ENCODE results near the gene FXYD6. TPM values are rescaled to one million over a fixed set of nuclear protein-coding genes. Genes with fewer than 3 reads are reported as not detected.

FXYD6 gene
- total and polyA plus RNA-seq, 2 donors from 2014 or later = 57.8 to 62.7 TPM

GRCh38 chr11:117855186-117855845, 21.1 kb downstream of the FXYD6 start:
- peaks cover 0 to 2% (median 0%) of the 10 kb centered on the region in 3 donors for H3K36me3 ChIP-seq (ENCODE audit: control insufficient read depth in 2 of 3, insufficient read depth in 3 of 3, low read length in 3 of 3)
- peaks cover 0 to 5% (median 0%) of the 10 kb centered on the region in 3 donors for H3K4me1 ChIP-seq (ENCODE audit: control insufficient read depth in 2 of 3, insufficient read depth in 2 of 3, low read depth in 1 of 3, low read length in 3 of 3)
- DNase-seq (peak in 4 of 5 donors; percentile 17 to 61 (median 46)), FAIRE-seq (no peak)
- TF ChIP-seq CTCF (IDR thresholded peaks at IDR 0.05; ENCODE audit: borderline replicate concordance, extremely low read depth, insufficient read depth) = no peak
- peaks cover 0 to 9% (median 0%) of the 10 kb centered on the region in 3 donors for H3K9me3 ChIP-seq (ENCODE audit: control insufficient read depth in 2 of 3, insufficient read depth in 1 of 3, low read length in 3 of 3)
- intact Hi-C loops (cut with DNase I) = no loop called here
- no peak overlapping the region for H3K4me3 ChIP-seq (ENCODE audit: low read length in 3 of 3)
- no peak overlapping the region for H3K27ac ChIP-seq (ENCODE audit: low read depth in 2 of 2, low read length in 2 of 2)
- H3K9ac ChIP-seq (ENCODE audit: low read length in 3 of 3) = no peak overlapping the region
- no peaks in the 10 kb centered on the region for H3K27me3 ChIP-seq (ENCODE audit: control insufficient read depth, insufficient read depth, low read length)

- Histone ChIP-seq H3K9ac (ENCODE audit: low read length in 3 of 3) (no peak overlapping the region), H3K4me3 (ENCODE audit: low read length in 3 of 3) (no peak overlapping the region), H3K4me1 (ENCODE audit: control insufficient read depth in 2 of 3, insufficient read depth in 2 of 3, low read depth in 1 of 3, low read length in 3 of 3) (no peaks in the 10 kb centered on the region), H3K27ac (ENCODE audit: low read depth in 2 of 2, low read length in 2 of 2) (no peak overlapping the region), H3K9me3 (ENCODE audit: control insufficient read depth in 2 of 3, insufficient read depth in 1 of 3, low read length in 3 of 3) (peaks cover 0 to 9% (median 0%) of the 10 kb centered on the region in 3 donors), H3K36me3 (ENCODE audit: control insufficient read depth in 2 of 3, insufficient read depth in 3 of 3, low read length in 3 of 3) (peaks cover 0 to 2% (median 0%) of the 10 kb centered on the region in 3 donors), H3K27me3 (ENCODE audit: control insufficient read depth, insufficient read depth, low read length) (no peaks in the 10 kb centered on the region)
- no peak for TF ChIP-seq CTCF (IDR thresholded peaks at IDR 0.05; ENCODE audit: borderline replicate concordance, extremely low read depth, insufficient read depth)
- DNase-seq (no peak), FAIRE-seq (no peak)
- intact Hi-C loops (cut with DNase I) = no loop called here
Observed at GRCh38 chr11:117852309-117852708, 24.1 kb downstream of the FXYD6 start.

- no peak overlapping the region for H3K4me3 ChIP-seq (ENCODE audit: low read length in 3 of 3)
- intact Hi-C loops (cut with DNase I) = no loop called here
- peak in 3 of 5 donors; percentile 7 to 43 (median 12) for DNase-seq
Observed at GRCh38 chr11:117851852-117852251, 24.6 kb downstream of the FXYD6 start.

More at GRCh38 chr11:117851852-117852251, 24.6 kb downstream of the FXYD6 start:
- Histone ChIP-seq H3K9me3 (ENCODE audit: control insufficient read depth in 2 of 3, insufficient read depth in 1 of 3, low read length in 3 of 3) (peaks cover 0 to 9% (median 0%) of the 10 kb centered on the region in 3 donors), H3K27ac (ENCODE audit: low read depth in 2 of 2, low read length in 2 of 2) (no peak overlapping the region), H3K27me3 (ENCODE audit: control insufficient read depth, insufficient read depth, low read length) (no peaks in the 10 kb centered on the region), H3K36me3 (ENCODE audit: control insufficient read depth in 2 of 3, insufficient read depth in 3 of 3, low read length in 3 of 3) (peaks cover 0 to 2% (median 0%) of the 10 kb centered on the region in 3 donors), H3K4me1 (ENCODE audit: control insufficient read depth in 2 of 3, insufficient read depth in 2 of 3, low read depth in 1 of 3, low read length in 3 of 3) (no peaks in the 10 kb centered on the region), H3K9ac (ENCODE audit: low read length in 3 of 3) (no peak overlapping the region)
- no peak for TF ChIP-seq CTCF (IDR thresholded peaks at IDR 0.05; ENCODE audit: borderline replicate concordance, extremely low read depth, insufficient read depth)
- FAIRE-seq = no peak
